HL-60 (cell line): Measurements from ENCODE around the gene TNFRSF12A.

ENCODE experiments used
- DNase-seq, 2 experiments: peaks; one replicate each; pipeline ENCODE4 v3.0.0-alpha.2; 2010 to 2020; ENCODE audit warnings: low read depth in 1 of 2, low spot score in 1 of 2
- H3K27ac ChIP-seq: fragments of 250-450 bp; sonication (Bioruptor Pico); replicated peaks from 2 replicates; pipeline ENCODE4 v1.5.1; 2020; ENCODE audit warnings: mild to moderate bottlenecking, moderate library complexity
- H3K27me3 ChIP-seq: fragments of 250-450 bp; sonication (Bioruptor Pico); 2 replicates; pipeline ENCODE4 v1.5.1; 2021; ENCODE audit warnings: mild to moderate bottlenecking, moderate library complexity; ENCODE audit not compliant: insufficient read depth, poor library complexity, severe bottlenecking
- H3K4me3 ChIP-seq: replicated peaks from 2 replicates; pipeline ENCODE4 v1.5.1; 2011; ENCODE audit warnings: mild to moderate bottlenecking, control low read depth, low read length; ENCODE audit not compliant: insufficient read depth
- GABPA ChIP-seq: IDR thresholded peaks from 2 replicates; pipeline ENCODE4 v1.6.1; 2012; ENCODE audit warnings: low read depth
- POLR2AphosphoS5 ChIP-seq: IDR thresholded peaks from 2 replicates; pipeline ENCODE4 v1.6.1; 2012; ENCODE audit warnings: low read depth
- SPI1 ChIP-seq: IDR thresholded peaks from 2 replicates; pipeline ENCODE4 v1.6.1; 2012; ENCODE audit warnings: low read depth, mild to moderate bottlenecking, borderline replicate concordance
- TF ChIP-seq, protein P1 (sequence below): IDR thresholded peaks from one replicate; pipeline ENCODE4 v1.5.1; 2011; ENCODE audit warnings: low read length, control low read depth, inconsistent platforms; ENCODE audit not compliant: insufficient read depth
- TF ChIP-seq, protein P2 (sequence below): IDR thresholded peaks from 2 replicates; pipeline ENCODE4 v1.6.1; 2012; ENCODE audit warnings: low read depth; ENCODE audit not compliant: insufficient replicate concordance

TNFRSF12A gene

DNA sequence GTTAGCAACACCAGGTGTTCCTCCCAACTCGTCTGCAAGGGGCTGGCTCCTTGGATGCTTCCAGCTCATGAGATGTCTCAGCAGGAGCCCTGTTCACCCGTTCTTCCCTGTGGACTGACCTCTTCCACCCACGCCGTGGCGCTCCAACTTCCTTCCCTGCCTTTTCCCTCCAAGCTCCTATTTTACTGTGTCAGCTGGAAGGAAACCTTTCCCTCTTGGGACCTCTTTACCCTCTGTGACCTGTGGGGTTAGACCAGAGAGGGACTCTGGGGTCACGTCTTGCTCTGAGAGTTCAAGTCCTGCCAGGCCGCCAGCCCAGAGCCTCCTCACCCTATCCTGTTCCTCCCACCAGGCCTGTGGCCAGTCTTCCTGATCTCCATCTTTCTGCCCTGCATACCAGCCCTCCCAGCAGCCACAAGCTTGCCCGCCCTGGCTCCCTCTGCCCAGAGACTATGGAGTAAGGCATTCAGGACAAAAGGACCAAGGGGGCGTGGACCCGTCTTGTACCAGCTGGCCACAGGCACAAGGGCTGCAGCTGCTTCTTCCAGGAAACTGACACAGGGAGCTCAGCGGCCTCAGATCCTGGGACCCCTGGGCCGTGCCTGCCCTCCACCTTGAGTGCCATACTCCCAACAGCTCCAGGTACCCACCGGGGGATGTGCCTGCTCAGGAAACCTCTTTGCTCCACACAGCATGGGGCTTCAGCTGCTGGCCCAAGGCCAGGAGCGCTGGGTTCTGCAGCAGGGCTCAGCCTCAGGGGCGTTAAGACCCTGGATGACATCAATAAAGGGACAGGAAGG is 48.0 kb upstream of the TNFRSF12A start:
- no peak overlapping the region for H3K27ac ChIP-seq
- no peak overlapping the region for H3K4me3 ChIP-seq
- no peak for DNase-seq
- TF ChIP-seq SPI1: no peak
- peak; percentile 39; the same call in 1 of the 2 replicates for TF ChIP-seq POLR2AphosphoS5
- H3K27me3 ChIP-seq: no peaks in the 10 kb centered on the region

DNA sequence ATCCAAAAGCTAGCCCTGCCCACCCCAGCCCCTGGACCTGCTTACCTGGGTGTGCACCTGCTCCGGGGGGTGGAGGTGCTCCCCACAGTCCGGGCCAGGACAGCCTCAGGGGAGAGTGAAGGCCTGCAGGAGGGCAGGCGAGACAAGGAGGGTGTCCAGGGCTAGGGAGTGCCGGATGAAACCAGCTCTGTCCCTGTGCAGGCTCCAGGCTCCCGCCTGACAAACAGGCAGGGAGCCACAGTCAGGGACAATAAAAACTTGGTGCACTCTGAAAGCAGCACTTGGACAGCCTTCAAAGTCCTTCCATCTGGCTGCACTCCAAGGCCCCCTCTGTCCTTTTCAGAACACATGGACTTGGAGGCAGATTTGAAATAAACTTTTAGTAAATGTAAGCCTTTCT is 47.1 kb upstream of the TNFRSF12A start:
- no peak overlapping the region for H3K27ac ChIP-seq
- no peak for DNase-seq
- H3K4me3 ChIP-seq: no peak overlapping the region
- H3K27me3 ChIP-seq: no peaks in the 10 kb centered on the region
- TF ChIP-seq GABPA (no peak), POLR2AphosphoS5 (peak; percentile 68; the same call in 1 of the 2 replicates), SPI1 (no peak)
- TF ChIP-seq, protein P1, sequence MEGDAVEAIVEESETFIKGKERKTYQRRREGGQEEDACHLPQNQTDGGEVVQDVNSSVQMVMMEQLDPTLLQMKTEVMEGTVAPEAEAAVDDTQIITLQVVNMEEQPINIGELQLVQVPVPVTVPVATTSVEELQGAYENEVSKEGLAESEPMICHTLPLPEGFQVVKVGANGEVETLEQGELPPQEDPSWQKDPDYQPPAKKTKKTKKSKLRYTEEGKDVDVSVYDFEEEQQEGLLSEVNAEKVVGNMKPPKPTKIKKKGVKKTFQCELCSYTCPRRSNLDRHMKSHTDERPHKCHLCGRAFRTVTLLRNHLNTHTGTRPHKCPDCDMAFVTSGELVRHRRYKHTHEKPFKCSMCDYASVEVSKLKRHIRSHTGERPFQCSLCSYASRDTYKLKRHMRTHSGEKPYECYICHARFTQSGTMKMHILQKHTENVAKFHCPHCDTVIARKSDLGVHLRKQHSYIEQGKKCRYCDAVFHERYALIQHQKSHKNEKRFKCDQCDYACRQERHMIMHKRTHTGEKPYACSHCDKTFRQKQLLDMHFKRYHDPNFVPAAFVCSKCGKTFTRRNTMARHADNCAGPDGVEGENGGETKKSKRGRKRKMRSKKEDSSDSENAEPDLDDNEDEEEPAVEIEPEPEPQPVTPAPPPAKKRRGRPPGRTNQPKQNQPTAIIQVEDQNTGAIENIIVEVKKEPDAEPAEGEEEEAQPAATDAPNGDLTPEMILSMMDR: no peak
- TF ChIP-seq, protein P2, sequence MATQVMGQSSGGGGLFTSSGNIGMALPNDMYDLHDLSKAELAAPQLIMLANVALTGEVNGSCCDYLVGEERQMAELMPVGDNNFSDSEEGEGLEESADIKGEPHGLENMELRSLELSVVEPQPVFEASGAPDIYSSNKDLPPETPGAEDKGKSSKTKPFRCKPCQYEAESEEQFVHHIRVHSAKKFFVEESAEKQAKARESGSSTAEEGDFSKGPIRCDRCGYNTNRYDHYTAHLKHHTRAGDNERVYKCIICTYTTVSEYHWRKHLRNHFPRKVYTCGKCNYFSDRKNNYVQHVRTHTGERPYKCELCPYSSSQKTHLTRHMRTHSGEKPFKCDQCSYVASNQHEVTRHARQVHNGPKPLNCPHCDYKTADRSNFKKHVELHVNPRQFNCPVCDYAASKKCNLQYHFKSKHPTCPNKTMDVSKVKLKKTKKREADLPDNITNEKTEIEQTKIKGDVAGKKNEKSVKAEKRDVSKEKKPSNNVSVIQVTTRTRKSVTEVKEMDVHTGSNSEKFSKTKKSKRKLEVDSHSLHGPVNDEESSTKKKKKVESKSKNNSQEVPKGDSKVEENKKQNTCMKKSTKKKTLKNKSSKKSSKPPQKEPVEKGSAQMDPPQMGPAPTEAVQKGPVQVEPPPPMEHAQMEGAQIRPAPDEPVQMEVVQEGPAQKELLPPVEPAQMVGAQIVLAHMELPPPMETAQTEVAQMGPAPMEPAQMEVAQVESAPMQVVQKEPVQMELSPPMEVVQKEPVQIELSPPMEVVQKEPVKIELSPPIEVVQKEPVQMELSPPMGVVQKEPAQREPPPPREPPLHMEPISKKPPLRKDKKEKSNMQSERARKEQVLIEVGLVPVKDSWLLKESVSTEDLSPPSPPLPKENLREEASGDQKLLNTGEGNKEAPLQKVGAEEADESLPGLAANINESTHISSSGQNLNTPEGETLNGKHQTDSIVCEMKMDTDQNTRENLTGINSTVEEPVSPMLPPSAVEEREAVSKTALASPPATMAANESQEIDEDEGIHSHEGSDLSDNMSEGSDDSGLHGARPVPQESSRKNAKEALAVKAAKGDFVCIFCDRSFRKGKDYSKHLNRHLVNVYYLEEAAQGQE: no peak

DNA sequence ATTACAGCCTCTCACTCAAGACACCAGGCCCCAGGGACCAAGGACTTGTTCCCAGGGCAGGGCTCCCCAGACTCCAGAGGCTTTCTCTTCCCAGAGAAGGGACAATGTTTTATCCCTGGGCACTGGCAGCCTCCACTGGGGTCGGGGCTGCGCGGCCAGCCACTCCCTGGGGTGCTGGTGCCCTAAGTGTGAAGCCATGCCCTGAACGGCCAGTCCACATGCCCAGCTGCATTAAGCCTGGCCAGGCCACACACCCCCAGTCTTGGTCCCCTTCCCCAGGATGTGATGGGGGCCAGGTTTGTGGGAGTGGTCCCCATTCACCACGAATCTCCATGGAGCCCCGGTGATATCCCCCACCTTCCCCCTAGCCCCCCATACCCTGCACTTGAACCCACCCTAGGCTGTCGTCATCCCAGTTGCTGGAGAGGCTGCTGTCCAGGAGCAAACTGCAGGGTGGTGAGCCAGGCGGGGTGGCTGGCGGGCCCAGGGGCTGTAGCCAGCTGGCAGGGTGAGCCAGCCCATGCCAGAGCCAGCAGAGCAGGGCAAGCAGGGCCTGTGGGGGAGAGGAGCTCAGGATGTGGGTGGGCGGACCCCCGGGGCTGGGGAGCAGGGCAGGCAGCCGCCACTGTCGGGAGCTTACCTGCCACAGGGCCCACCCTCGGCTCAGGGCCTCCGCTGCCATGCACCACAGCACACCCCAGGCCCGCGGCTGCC is 46.4 kb upstream of the TNFRSF12A start:
- Histone ChIP-seq H3K27ac (no peak overlapping the region), H3K27me3 (no peaks in the 10 kb centered on the region), H3K4me3 (no peak overlapping the region)
- TF ChIP-seq POLR2AphosphoS5: no peak
- no peak for DNase-seq

DNA sequence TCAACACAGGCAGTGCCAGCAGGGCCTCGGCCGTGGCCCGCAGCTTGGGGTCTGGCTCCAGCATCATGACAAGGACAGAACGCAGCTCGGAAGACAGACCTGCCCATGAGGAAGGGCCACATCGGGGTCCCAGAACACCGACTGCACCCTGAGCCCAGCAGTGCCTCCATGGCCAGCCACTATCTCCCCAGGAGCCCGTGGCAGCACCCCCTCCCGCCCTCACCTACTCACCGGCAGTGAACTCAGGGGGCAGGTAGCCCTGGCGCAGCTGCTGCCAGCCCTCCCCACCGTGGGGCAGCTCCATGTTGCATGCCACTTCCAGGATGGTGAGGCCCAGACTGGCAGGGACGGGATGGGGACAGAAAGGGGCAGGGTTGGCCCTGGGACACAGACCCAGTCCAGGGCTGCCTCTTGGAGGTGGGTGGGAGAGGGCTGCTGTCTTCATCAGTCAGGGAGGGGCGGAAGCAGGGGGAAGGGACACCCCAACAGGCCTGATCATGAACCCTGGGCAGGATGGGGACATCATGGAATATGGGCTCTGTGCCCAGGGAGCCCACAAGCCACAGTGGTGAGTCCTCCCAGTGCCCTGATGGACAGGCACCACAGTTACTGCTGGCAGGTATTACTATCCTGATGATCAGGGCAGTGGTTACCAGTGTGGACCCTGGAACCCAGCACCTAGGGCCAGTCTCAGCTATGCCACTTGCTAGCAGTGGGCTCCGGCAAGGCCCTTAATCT is 45.7 kb upstream of the TNFRSF12A start:
- H3K27me3 ChIP-seq: no peaks in the 10 kb centered on the region
- H3K4me3 ChIP-seq: no peak overlapping the region
- no peak overlapping the region for H3K27ac ChIP-seq
- DNase-seq: no peak
- no peak for TF ChIP-seq GABPA
- TF ChIP-seq POLR2AphosphoS5: peak; percentile 66

DNA sequence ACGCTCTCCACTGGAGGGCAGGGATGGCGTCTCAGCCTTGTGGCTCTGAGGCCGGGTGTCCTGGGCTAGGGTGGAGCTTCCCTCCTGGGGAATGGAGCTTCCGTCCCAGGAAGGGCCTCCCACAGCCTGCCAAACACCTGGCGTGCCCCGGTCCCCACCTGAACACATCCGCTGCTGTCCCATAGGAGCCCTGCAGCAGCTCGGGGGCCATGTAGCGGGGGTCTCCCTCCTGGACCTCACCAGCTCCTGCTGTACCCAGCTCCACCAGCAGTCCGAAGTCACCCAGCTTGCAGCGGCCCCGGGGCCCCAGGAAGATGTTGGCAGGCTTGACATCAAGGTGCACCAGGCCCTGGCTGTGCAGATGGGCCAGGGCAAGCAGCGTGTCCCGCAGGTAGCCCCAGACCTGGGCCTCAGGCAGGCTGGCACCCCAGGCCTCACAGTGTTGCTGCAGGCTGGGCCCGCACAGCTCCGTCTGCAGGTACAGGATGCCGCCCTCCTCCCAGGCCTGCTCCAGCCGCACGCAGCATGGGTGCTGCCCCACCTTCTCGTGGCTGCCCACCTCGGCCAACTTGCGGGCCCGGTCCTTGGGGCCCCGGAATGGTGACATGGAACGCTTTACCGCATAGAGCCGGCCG is 44.9 kb upstream of the TNFRSF12A start:
- Histone ChIP-seq H3K27ac (no peak overlapping the region), H3K4me3 (no peak overlapping the region), H3K27me3 (no peaks in the 10 kb centered on the region)
- no peak for DNase-seq
- TF ChIP-seq POLR2AphosphoS5 (no peak), GABPA (no peak), SPI1 (no peak)
- TF ChIP-seq, protein P1: no peak
- TF ChIP-seq, protein P2: no peak
